Neuronal stem cell (in vitro differentiated cells): ENCODE results near the gene RBMY1A1. TPM values are rescaled to one million over a fixed set of nuclear protein-coding genes. Genes with fewer than 3 reads are reported as not detected.
"Not testable (repeated sequence)": the region's sequence is repeated elsewhere in the genome, so short reads cannot be mapped to it uniquely, and the experiment has no call there.

Experiments used
- DNase-seq: peaks from one replicate; pipeline ENCODE4 v3.0.0-alpha.2; 2013; ENCODE audit warnings: low spot score
- H2AFZ ChIP-seq: one replicate; pipeline ENCODE4 v1.6.1; 2013; ENCODE audit warnings: mild to moderate bottlenecking, low read length, inconsistent platforms
- H2AK5ac ChIP-seq: 2 replicates; pipeline ENCODE4 v1.6.1; 2013; ENCODE audit warnings: low read depth, mild to moderate bottlenecking, inconsistent platforms, low read length, moderate library complexity, mixed read lengths
- H2BK120ac ChIP-seq: 2 replicates; pipeline ENCODE4 v1.6.1; 2013; ENCODE audit warnings: low read depth, mild to moderate bottlenecking, inconsistent platforms, low read length, moderate library complexity, mixed read lengths
- H2BK12ac ChIP-seq: one replicate; pipeline ENCODE4 v1.6.1; 2013; ENCODE audit warnings: low read length, inconsistent platforms
- H2BK15ac ChIP-seq: 2 replicates; pipeline ENCODE4 v1.6.1; 2013; ENCODE audit warnings: mild to moderate bottlenecking, low read length, inconsistent platforms, mixed read lengths
- H2BK5ac ChIP-seq: one replicate; pipeline ENCODE4 v1.6.1; 2013; ENCODE audit warnings: inconsistent platforms, mild to moderate bottlenecking, low read length, moderate library complexity
- H3K14ac ChIP-seq: one replicate; pipeline ENCODE4 v1.6.1; 2013; ENCODE audit warnings: low read length, inconsistent platforms
- H3K18ac ChIP-seq: 2 replicates; pipeline ENCODE4 v1.6.1; 2013; ENCODE audit warnings: low read length, inconsistent platforms
- H3K23ac ChIP-seq: 2 replicates; pipeline ENCODE4 v1.6.1; 2013; ENCODE audit warnings: low read depth, mild to moderate bottlenecking, mixed read lengths, low read length, inconsistent platforms; ENCODE audit not compliant: poor library complexity
- H3K27ac ChIP-seq: replicated peaks from 3 replicates; pipeline ENCODE4 v1.5.1; 2013; ENCODE audit warnings: low read length, inconsistent platforms
- H3K27me3 ChIP-seq, 3 experiments: 2 replicates each; pipeline ENCODE4 v1.6.1; 2013; ENCODE audit warnings: low read length in 3 of 3, mild to moderate bottlenecking in 2 of 3, inconsistent platforms in 1 of 3, low read depth in 1 of 3, mixed read lengths in 1 of 3, moderate library complexity in 1 of 3; ENCODE audit not compliant: control insufficient read depth in 3 of 3, insufficient read depth in 3 of 3
- H3K36me3 ChIP-seq, 2 donors: replicated peaks in 1 of 2; 2 replicates each; pipeline ENCODE4 v1.6.1; 2013; ENCODE audit warnings: low read length in 2 of 2; ENCODE audit not compliant: control insufficient read depth in 2 of 2, insufficient read depth in 2 of 2
- H3K4ac ChIP-seq: 2 replicates; pipeline ENCODE4 v1.6.1; 2013; ENCODE audit warnings: inconsistent platforms, mild to moderate bottlenecking, low read length, moderate library complexity
- H3K4me1 ChIP-seq, 2 donors: 1 replicate in 1 of 2; 2 replicates in 1 of 2; pipeline ENCODE4 v1.6.1; 2013; ENCODE audit warnings: low read length in 2 of 2, low read depth in 1 of 2; ENCODE audit not compliant: control insufficient read depth in 2 of 2, insufficient read depth in 1 of 2
- H3K4me2 ChIP-seq: one replicate; pipeline ENCODE4 v1.6.1; 2013; ENCODE audit warnings: mild to moderate bottlenecking, low read length, inconsistent platforms; ENCODE audit not compliant: insufficient read depth, poor library complexity, severe bottlenecking
- H3K4me3 ChIP-seq, 2 donors: 2 replicates each; pipeline ENCODE4 v1.5.1; 2013; ENCODE audit warnings: low read length in 2 of 2, mild to moderate bottlenecking in 2 of 2, inconsistent platforms in 1 of 2, moderate library complexity in 1 of 2
- H3K79me1 ChIP-seq: one replicate; pipeline ENCODE4 v1.6.1; 2013; ENCODE audit warnings: low read depth, mild to moderate bottlenecking, inconsistent platforms, low read length, moderate library complexity
- H3K9ac ChIP-seq: one replicate; pipeline ENCODE4 v1.6.1; 2013; ENCODE audit warnings: mild to moderate bottlenecking, low read depth, low read length, inconsistent platforms; ENCODE audit not compliant: poor library complexity
- H3K9me3 ChIP-seq, 2 donors: replicated peaks in 1 of 2; 2 replicates each; pipeline versions ENCODE3 to v1.6.1; 2013; ENCODE audit warnings: low read length in 2 of 2, mild to moderate bottlenecking in 2 of 2, inconsistent platforms in 1 of 2, low read depth in 1 of 2, mixed read lengths in 1 of 2, moderate library complexity in 1 of 2; ENCODE audit not compliant: control insufficient read depth in 2 of 2, insufficient read depth in 1 of 2
- H4K8ac ChIP-seq: one replicate; pipeline ENCODE4 v1.6.1; 2013; ENCODE audit warnings: low read depth, mild to moderate bottlenecking, inconsistent platforms, low read length, moderate library complexity
- H4K91ac ChIP-seq: one replicate; pipeline ENCODE4 v1.6.1; 2013; ENCODE audit warnings: low read length, low read depth, mild to moderate bottlenecking, inconsistent platforms; ENCODE audit not compliant: poor library complexity
- WGBS, 2 donors: extraction: QIAGEN DNeasy Blood & Tissue Kit; methylation state at CpG; one replicate each; pipeline ENCODE4 v1.1.7; 2013; ENCODE audit warnings: missing lambda C conversion rate in 2 of 2, mixed read lengths in 1 of 2; ENCODE audit not compliant: insufficient read length in 2 of 2, insufficient replicate concordance in 1 of 2; ENCODE audit errors: extremely low coverage in 2 of 2; 5-methylcytosine and 5-hydroxymethylcytosine counted together
- polyA plus RNA-seq, 2 experiments: library from polyadenylated mRNA; stranded (reverse); fragments of 200-250 nt; gene quantifications; one replicate each; pipeline ENCODE4 v1.2.3, GENCODE V29; 2013

Gene RBMY1A1
- not detected for polyA plus RNA-seq (2013, experiment 1 of 2)
- polyA plus RNA-seq (2013, experiment 2 of 2): not detected

DNA sequence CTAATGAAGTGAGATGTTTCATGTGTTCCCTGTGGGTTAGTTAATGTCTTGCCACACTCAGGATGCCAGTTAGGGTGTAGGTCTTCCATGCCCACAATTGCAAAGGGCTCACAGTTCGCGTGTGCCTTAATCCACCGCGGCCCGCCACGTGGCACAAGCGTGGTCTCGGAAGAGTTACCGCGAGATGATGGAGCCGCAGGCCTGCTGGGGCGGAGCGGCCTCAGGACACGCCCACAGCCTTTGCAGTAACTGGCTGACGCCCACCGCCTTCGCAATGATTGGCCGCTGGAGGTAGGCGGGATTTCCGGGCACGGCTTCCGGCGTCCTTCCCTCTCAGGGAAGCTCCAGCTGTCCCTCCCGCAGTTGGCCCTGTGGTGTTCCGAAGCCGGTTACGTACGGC is at the start of gene RBMY1A1:
TSS of gene RBMY1A1 (plus strand) at position 301 of the 400 bp plus-strand sequence. CDS start 2,013 bp downstream, outside the sequence.
- H2BK15ac ChIP-seq, H3K27me3 ChIP-seq, H4K8ac ChIP-seq, H3K79me1 ChIP-seq, H3K14ac ChIP-seq, H2BK120ac ChIP-seq, H3K23ac ChIP-seq, H3K9ac ChIP-seq, H3K4me2 ChIP-seq, H2BK12ac ChIP-seq, DNase-seq, H3K18ac ChIP-seq, H2AFZ ChIP-seq, H4K91ac ChIP-seq, H3K4ac ChIP-seq, H3K4me1 ChIP-seq, H3K36me3 ChIP-seq, H2BK5ac ChIP-seq, H2AK5ac ChIP-seq, H3K27ac ChIP-seq, H3K9me3 ChIP-seq, H3K4me3 ChIP-seq: not testable (repeated sequence)
- whole genome bisulfite sequencing, 2 donors: no CpG with 5 or more reads among the region's 28 CpGs

DNA sequence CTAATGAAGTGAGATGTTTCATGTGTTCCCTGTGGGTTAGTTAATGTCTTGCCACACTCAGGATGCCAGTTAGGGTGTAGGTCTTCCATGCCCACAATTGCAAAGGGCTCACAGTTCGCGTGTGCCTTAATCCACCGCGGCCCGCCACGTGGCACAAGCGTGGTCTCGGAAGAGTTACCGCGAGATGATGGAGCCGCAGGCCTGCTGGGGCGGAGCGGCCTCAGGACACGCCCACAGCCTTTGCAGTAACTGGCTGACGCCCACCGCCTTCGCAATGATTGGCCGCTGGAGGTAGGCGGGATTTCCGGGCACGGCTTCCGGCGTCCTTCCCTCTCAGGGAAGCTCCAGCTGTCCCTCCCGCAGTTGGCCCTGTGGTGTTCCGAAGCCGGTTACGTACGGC is 23.6 kb upstream of the RBMY1A1 start, which contains the start of gene RBMY1B:
TSS of gene RBMY1B (plus strand) at position 301 of the 400 bp plus-strand sequence. CDS start 2,013 bp downstream, outside the sequence.
- H3K4me3 ChIP-seq, DNase-seq, H3K23ac ChIP-seq, H3K27ac ChIP-seq, H3K27me3 ChIP-seq, H2BK12ac ChIP-seq, H3K4me1 ChIP-seq, H3K14ac ChIP-seq, H4K8ac ChIP-seq, H2BK120ac ChIP-seq, H2AK5ac ChIP-seq, H4K91ac ChIP-seq, H3K4me2 ChIP-seq, H2BK5ac ChIP-seq, H2AFZ ChIP-seq, H2BK15ac ChIP-seq, H3K36me3 ChIP-seq, H3K9me3 ChIP-seq, H3K79me1 ChIP-seq, H3K9ac ChIP-seq, H3K4ac ChIP-seq, H3K18ac ChIP-seq: not testable (repeated sequence)
- no CpG with 5 or more reads among the region's 28 CpGs for WGBS, 2 donors

DNA sequence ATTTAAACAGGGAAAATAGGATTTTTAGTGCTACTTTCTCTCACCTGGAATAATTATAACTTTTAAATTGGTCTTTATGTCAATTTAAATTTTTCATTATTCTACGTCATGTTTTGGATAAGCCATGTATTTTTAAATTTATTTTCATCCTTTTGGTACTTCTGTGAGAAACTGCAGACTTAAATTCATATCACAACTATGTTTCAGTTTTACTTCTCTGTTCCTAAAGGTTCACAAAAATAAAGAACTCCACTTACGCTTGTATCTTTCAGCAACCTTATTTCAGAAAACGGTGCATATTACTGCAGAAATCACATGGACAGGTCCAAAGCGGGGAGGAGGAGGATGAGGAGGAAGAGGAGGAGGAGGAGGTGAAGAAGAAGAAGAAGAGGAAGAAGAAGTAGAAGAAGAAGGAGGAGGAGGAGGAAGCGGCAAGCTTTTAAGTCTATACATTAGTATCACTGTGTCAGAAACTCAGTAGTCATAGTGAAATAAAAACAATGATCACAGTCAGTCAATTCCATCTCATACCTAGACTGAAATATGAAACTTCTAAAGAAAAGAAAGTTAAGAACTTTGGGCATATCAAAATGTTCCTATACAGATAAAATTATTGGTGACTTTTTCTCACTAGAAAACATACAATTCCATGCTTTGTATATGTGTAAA is 24.8 kb downstream of the RBMY1A1 start:
- H2BK120ac ChIP-seq, H3K36me3 ChIP-seq, H2BK12ac ChIP-seq, H2AK5ac ChIP-seq, DNase-seq, H4K8ac ChIP-seq, H3K4me1 ChIP-seq, H2AFZ ChIP-seq, H3K4ac ChIP-seq, H3K9ac ChIP-seq, H3K9me3 ChIP-seq, H3K27ac ChIP-seq, H3K4me3 ChIP-seq, H3K23ac ChIP-seq, H3K14ac ChIP-seq, H3K18ac ChIP-seq, H2BK15ac ChIP-seq, H3K79me1 ChIP-seq, H3K4me2 ChIP-seq, H3K27me3 ChIP-seq, H2BK5ac ChIP-seq, H4K91ac ChIP-seq: not testable (repeated sequence)
- WGBS, 2 donors: no CpG with 5 or more reads among the region's 5 CpGs

DNA sequence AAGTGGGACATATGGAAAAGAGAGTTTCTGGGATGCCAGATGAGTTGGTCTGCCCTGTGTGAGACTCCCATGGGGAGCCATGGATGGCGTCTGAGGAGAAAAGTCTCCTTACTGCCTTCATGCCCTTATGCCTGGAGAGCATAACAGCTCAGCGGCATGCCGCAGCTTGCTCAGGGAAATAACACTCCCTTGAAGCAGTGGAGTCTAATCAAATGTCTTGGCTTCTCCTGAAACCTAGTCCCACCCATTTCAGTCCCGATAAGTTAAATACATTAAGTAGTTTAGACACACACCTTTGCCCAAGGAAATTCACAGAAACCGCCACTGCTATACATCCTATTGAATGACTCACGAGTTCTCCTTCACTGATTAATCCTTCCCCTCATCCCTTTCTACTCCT is 50.8 kb downstream of the RBMY1A1 start:
- Histone ChIP-seq H3K4me2 (no peak overlapping the region), H3K4me1 (no peaks in the 10 kb centered on the region), H2BK5ac (no peak overlapping the region), H2BK120ac (no peak overlapping the region), H4K91ac (no peak overlapping the region), H3K14ac (no peak overlapping the region), H3K4ac (no peak overlapping the region), H3K27ac (no peak overlapping the region), H3K23ac (no peak overlapping the region), H3K36me3 (no peaks in the 10 kb centered on the region), H3K27me3 (no peaks in the 10 kb centered on the region), H3K18ac (no peak overlapping the region), H3K4me3 (no peak overlapping the region), H3K9me3 (no peaks in the 10 kb centered on the region), H4K8ac (no peak overlapping the region), H3K9ac (no peak overlapping the region), H2BK15ac (no peak overlapping the region), H2AK5ac (no peak overlapping the region), H2AFZ (no peak overlapping the region), H3K79me1 (no peaks in the 10 kb centered on the region), H2BK12ac (no peak overlapping the region)
- WGBS, 2 donors: no CpG with 5 or more reads among the region's 6 CpGs
- DNase-seq: no peak
